Heart left ventricle (tissue), 13 donors: ENCODE results near the gene NAB1.

ENCODE experiments used
- CTCF ChIP-seq, 12 donors: fragments of 200-600 bp; sonication (generic) in 4 of 12; IDR thresholded peaks; one replicate each; pipeline versions ENCODE4 v1.5.0 to v1.8.0; 2018 to 2022; ENCODE audit warnings: antibody characterized with exemption in 12 of 12, mild to moderate bottlenecking in 5 of 12
- POLR2A ChIP-seq, 2 donors: fragments of 450-650 bp; IDR thresholded peaks; one replicate each; pipeline ENCODE4 v1.6.1; 2017; ENCODE audit warnings: antibody characterized with exemption in 2 of 2, mild to moderate bottlenecking in 2 of 2, moderate library complexity in 2 of 2
- donor health status: ischemic (EF 13 %, LVEDD 7.1; RV severe dilation, severe dysfunction).
- donor health status: DM: no; HTN: yes; CAD: no.
- donor health status: DM: no; HTN: no; CAD: no.
- donor health status: ischemic (EF 25% LVEDD 6.9; RV normal size, moderate dysfunction).
- donor health status: ischemic (EF 25% LVEDD 5.7; RV mildly dilated, moderate dysfunction).
- donor health status: ischemic (EF 35%, LVEDD 5.7; RV mildly dilated, moderate dysfunction).
- donor health status: nonischemic (EF 11% LVEDD 7.7; RV severe dilation, severe dysfunction).
- donor health status: DM: yes; HTN: yes; CAD: no.
- donor health status: PGD.
- donor health status: ischemic (EF 29% LVEDD 5.4; RV normal size, mild dysfunction).
- donor health status: nonischemic (EF 23%, LVEDD 6.1; RV moderate dilation, normal function).

DNA sequence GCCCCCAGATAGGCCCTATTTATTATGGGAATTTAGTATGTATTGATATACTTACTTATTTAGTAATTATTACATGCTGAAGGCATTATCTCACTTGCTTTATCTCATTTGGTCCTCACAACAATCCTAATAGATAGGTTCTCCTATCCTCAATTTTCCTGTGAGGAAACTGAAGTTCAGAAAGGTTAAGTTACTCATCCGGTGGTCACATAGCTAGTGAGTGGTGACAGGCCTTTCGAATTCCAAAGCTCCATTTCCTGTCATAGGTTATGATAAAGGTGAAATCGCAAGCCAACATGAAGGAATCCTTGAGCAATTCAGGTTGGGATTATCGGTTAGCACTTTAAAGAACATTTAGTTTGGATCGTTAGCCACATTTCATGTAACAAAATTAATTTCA, 33.3 kb downstream of the NAB1 start:
- TF ChIP-seq CTCF (IDR thresholded peaks at IDR 0.05) (no peak), POLR2A (IDR thresholded peaks at IDR 0.05) (no peak)
